GM18498 (cell line): ENCODE data around the gene CALB2.
"Not testable (repeated sequence)": the region's sequence is repeated elsewhere in the genome, so short reads cannot be mapped to it uniquely, and the experiment has no call there.

Experiments used
- ATAC-seq: cut with Tn5 transposase; IDR thresholded peaks from one replicate; pipeline ENCODE4 v1.9.1; 2021; ENCODE audit warnings: mild to moderate bottlenecking, moderate library complexity; ENCODE audit not compliant: unreplicated experiment

Gene CALB2

DNA sequence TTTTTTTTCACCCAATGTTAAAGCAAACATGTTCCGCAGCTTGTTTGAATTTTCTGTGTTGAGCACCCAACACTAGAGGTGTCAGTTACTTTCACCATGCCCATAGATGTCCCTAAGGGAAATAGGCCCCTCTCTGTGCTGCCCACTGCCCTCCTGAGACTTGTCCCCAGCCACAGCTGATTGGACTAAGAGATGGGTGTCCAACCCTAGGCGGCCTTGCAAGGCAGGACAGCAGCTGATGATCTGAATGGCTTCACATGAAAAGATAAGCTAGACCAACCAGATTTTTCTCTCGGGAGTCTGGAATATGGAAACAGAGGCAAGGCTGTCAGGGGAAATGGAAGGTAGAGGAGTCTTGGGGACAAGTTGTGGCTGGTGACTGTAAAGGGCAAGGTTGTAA is 6.1 kb upstream of the CALB2 start:
- no peak for ATAC-seq

DNA sequence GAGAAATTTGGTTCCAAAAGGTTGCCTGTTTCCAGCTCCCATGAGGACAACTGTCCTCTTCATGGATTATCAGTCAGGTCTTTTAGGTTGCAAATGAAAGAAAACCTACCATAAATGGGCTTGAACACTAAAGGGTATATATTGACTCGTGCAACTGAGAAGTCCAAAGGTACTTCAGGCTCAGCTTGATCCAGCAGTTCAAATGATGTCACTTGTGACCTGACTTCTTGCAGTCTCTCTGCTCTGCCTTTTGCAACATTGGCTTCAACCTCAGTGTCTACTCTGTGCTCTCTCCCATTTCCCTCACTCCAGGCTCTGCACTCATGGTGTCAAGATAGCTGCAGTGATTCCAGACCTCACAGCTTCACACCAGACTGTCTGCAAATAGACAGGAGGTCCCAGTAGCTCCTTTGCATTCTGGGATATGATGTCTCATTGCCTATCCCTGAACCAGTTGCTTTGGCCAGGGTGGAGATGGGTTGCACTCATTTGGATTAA is 5.5 kb upstream of the CALB2 start:
- no peak for ATAC-seq

DNA sequence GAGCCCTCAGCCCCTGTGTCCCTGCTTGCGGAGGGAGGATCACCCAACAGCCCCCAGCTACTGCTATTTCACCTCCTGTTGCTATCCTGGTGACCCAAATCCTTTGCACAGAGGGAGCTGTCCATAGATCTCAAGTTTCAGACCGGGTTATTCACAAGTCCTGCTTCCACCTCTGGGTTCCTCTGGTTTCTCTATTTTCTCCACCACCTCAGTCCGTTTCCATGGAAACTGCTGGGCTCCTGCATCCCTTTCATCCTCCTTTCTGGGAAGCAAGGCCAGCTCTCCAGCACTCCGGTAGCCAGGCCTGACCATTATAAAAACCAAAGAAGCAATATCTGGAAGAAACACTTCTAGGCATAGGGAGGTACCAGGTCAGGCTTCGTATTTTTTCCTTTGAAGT is 4.8 kb upstream of the CALB2 start:
- no peak for ATAC-seq

GRCh38 chr16:71354156-71354555 is 4.4 kb upstream of the CALB2 start:
- no peak for ATAC-seq

DNA sequence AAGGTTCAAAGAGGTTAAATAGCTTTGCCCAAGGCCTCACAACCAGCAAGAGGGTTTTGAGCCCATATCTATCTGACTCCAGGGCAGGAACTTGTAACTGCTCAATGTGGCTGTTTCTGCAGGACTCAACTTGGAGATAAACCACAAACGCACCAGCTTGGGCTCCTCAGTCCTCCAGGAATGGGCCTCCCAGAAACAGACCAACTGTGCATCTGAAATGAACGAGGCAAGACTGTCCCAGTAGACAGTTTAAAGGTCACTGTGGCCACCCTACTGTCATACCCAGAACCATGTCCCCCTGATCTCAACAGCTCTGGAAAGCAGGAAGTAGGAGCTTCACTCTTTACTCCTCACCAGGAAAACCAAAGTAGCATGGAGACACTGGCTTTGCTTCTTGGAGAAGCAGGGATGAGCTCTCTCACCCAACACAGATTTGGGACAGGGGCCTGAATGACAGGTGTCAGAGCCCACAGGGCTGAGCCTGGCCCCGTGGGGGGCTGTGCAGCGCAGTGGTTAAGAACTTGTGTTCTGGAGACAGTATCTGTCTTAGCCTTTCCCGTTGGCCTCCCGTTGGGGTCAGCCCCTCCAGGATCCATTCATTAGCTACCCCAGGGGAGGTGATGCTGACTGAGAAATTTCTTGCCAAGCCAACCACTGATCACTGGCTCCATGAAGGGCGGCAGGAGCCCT is 2.3 kb upstream of the CALB2 start:
- ATAC-seq, result no peak

DNA sequence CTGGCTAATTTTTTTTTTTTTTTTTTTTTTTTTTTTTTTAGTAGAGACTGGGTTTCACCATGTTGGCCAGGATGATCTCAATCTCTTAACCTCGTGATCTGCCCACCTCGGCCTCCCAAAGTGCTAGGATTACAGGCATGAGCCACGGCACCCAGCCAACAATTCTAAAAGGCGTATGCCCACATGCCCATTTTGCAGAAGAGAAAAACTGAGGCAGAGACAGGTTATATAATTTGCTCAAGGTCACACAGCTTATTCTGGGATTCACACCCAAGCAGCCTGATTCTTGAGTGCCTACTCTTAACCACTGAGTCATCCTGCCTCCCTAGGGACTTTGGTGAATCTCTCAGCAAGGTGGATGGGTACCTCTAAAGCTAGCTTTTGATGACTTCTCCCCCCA is 1.6 kb upstream of the CALB2 start:
- not testable (repeated sequence) for ATAC-seq

DNA sequence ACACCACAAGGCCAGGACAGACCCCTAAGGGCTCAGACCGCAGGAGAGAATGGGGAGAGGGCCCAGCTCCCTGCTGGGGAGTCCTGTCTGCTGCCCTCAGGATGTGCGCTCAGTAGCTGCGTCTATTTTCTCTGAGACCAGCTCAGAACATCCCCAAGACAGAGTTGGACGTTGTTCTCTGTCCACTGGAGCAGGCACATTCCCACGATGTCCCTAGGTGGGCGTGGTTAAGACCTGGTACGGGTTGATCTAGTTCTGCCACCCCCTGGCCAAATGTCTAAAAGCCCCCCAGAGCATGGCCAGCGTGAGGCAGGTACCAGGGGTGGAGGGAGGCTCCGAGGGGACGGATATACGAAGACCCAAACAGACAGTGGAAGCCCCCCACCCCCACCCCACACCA is 842 bp upstream of the CALB2 start:
- ATAC-seq, result no peak

DNA sequence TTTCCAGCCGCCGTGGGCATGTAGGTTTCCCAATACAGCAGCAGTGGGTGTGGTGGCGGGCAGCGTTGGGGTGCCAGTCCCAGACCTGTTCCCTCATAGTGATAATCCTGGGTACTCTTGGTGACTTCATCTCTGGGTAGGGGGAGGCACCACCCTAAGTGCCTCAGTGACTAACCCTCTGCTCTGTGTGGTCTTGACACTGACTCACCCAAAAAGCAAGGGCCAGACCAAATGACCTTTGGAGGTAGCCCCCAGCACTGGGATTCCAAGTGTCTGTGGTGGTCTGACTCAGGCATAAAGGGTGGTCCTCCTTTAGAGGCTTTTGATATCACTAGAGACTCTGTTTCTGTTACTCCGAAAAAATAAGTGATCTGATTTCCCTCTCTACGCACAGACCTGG is 908 bp downstream of the CALB2 start:
- ATAC-seq, result no peak

DNA sequence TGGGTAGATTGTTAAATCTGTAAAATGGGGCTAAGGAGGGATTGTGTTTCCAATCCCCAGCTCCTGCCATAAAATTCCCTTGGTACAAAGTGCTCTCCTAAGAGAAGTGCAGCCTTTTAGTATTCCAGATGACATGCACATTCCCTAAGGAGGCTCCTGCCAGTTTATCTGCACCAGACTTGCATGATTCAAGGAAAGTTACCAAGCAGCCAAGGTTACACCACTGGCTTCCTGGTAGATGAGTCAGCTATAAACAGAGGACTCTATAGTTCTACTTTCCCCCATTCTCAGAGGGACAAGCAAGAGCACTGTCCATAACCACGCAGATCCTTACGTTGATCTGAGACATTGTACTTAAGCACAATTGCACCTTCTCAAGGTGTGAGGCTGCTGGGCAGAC is 1.9 kb downstream of the CALB2 start:
- no peak for ATAC-seq

GRCh38 chr16:71364133-71364681 is 5.7 kb downstream of the CALB2 start:
- ATAC-seq, result no peak

DNA sequence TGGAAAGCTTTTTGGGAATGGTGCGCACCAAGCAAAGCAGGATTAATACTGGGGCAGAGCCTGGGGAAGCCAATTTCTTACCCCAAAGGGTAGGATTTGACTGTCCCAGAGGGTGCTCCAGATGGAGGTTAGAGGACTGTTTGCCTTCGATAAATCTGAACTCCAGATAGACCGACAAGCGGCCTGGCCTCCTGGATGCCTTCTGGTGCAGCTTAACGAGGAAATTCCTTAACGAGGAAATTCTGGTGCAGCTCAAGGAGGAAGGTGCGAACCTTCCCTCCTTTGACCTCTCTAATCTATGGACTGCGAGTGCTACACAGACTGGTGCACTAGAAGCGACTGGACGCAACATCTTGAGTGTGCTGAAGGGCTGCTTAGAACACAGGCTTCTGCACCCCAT is 6.5 kb downstream of the CALB2 start:
- ATAC-seq, result no peak

GRCh38 chr16:71367241-71367976 is 8.9 kb downstream of the CALB2 start:
- no peak for ATAC-seq

DNA sequence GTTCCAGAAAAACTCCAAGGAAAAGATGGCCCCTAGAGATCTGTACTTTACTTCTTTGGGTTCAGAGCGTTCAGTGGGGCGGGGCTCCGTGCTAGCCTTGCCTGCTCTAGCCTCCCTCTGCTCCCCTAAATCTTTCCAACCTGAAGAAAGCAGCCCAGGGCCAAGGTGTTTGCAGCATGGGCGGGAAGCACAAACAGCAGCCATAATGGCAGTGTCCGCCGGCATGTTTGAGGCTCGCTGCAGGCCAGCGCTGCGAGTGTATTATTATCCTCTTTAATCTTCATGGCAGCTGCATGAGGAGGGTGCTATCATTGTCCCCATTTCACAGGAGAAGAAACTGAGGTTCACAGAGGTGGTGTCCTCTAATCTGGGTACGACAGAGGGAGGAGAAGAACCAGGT is 10.4 kb downstream of the CALB2 start:
- no peak for ATAC-seq

DNA sequence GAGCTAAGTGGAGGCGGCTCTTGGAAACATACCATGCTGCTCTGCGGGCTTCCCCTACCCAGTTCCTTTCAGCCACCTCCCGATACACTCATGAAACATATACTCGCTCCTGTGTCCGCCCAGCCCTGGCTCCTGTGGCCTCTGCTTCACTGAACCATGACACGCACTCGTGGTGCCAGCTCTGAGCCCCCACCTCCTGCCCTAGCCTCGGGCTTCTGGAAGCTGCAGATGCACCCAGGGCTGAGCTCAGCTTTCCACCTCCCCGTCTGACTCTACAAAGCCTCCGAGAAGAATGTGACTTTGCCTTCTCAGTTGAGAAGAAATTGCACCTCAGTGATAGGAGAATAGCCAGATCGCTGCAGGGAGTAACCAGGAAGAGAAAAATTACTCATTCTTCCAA is 11.0 kb downstream of the CALB2 start:
- ATAC-seq, result no peak

- ATAC-seq, result no peak
Measured at GRCh38 chr16:71371237-71371636, 12.7 kb downstream of the CALB2 start.

GRCh38 chr16:71373073-71373472 is 14.6 kb downstream of the CALB2 start:
- ATAC-seq, result no peak

DNA sequence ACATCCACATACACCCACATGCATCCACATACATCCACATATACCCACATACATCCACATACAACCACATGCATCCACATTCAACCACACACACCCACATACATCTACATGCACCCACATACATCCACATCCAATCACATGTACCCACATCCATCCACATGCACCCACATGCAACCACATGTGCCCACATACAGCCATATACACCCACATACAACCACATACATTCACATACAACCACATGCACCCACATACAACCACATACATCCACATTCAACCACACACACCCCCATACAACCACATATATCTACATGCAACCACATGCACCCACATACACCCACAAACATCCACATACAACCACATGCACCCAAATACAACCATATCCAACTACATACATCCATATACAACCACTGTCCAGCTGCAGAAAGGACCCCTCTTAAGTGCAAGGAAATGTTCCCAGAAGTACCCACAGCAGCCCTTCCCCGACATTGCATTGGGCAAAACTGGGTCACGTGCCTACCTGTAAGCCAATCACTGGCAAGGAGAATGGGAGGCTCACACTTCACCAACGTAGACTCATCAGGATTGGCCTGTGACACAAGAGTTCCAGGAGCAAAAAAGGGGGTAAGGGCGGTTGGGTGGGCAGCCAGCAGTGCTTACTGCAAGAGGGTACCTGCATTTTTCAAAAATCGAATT is 18.1 kb downstream of the CALB2 start:
- no peak for ATAC-seq

GRCh38 chr16:71379711-71380110 is 21.2 kb downstream of the CALB2 start:
- no peak for ATAC-seq

DNA sequence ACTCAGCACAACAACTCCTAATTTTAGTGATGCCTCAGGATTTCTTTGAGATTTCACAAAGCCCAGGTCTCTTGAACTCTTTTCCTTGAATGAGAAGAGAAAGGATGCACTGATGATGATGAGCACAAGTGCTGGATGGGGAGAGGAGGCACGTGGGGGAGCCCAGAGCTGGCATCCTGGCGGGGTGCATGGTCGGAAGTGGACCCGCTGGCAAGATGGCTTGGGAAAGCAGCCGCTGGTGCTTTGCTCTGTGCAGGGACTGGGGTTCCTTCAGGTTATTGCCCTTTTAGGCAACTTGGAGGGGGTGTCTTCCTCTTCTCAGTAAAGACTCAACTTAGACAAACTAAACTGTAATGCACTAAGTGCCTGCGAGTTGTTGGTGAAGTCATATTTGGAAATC is 22.3 kb downstream of the CALB2 start:
- no peak for ATAC-seq

DNA sequence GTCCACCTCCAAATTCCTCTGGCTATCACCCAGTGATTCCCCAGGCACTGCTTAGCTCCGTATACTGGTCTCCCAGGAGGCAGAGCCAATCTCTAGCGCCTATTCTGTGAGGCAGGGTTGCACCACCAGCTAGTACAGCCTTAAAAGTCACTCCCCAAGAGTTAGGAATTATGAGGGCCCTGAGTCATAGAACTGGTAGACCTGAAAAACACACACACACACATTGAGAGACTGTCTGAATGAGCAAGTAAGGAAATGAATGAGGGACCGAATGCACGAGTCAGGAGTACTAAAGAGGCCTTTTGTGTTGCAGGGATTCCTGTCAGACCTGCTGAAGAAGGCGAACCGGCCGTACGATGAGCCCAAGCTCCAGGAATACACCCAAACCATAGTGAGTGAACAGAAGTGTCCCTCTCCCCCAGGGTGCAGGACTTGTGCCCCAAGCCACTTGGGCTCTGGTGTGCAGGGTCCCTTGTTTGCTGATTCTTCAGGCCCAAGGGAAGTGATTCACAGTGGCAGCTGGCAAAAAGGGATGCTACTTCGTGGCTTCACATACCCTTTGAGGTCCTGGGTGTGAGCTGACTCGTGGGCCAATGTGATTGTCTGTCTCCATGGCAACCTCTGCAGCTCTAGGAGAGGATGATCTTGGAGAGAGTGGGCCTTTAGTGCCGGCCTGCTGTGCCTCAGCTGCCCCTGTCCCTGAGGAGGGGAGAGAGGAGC is 24.7 kb downstream of the CALB2 start:
- no peak for ATAC-seq
